A549 (cell line): Measurements from ENCODE around the gene MRPL46. TPM values are rescaled to one million over a fixed set of nuclear protein-coding genes. Genes with fewer than 3 reads are reported as not detected.

Experiments used
- ATAC-seq, 2 experiments: fragments of 200-7000 bp in 1 of 2; fragments of >200 bp in 1 of 2; cut with Nextera tagmentation in 1 of 2; cut with Tn5 transposase in 1 of 2; 3 replicates each; pipeline versions ENCODE4 v1.8.0 to v1.9.1; 2018 to 2020; ENCODE audit warnings: mild to moderate bottlenecking in 1 of 2, moderate library complexity in 1 of 2
- CTCF ChIA-PET: fragments of 300-600 bp; sonication (Branson Sonifier 250); formaldehyde crosslinking; extraction: SDS; loops from one replicate; lab custom pipeline; 2021; ENCODE audit warnings: antibody characterized with exemption, inconsistent platforms; lab: Yijun Ruan, JAX
- POLR2A ChIA-PET: fragments of 350-600 bp; formaldehyde crosslinking; extraction: SDS; loops from one replicate; lab custom pipeline; 2021; ENCODE audit warnings: antibody characterized with exemption, inconsistent platforms; lab: Yijun Ruan, JAX
- DNase-seq, 2 experiments: peaks; one replicate each; pipeline versions ENCODE4 v3.0.0 to v3.0.0-alpha.2; 2011 to 2016; ENCODE audit warnings: low read depth in 1 of 2, low spot score in 1 of 2
- FAIRE-seq: peaks from 2 replicates; lab custom pipeline; 2011; peaks lifted over from hg19 to GRCh38; lab: Jason Lieb, UNC
- H3K27ac ChIP-seq, 2 experiments: fragments of >200 bp; sonication (Bioruptor Twin); formaldehyde crosslinking; 3 replicates each; pipeline ENCODE4 v1.5.1; 2016 to 2017
- H3K4me1 ChIP-seq: fragments of >200 bp; sonication (Bioruptor Twin); formaldehyde crosslinking; 3 replicates; pipeline ENCODE4 v1.6.1; 2016
- H3K4me2 ChIP-seq: fragments of >200 bp; sonication (Bioruptor Twin); formaldehyde crosslinking; 3 replicates; pipeline ENCODE4 v1.6.1; 2016
- H3K4me3 ChIP-seq: fragments of >200 bp; sonication (Bioruptor Twin); formaldehyde crosslinking; 3 replicates; pipeline ENCODE4 v1.5.1; 2016
- H3K9me3 ChIP-seq: fragments of >200 bp; sonication (Bioruptor Twin); formaldehyde crosslinking; 3 replicates; pipeline ENCODE4 v1.6.1; 2016
- BCL3 ChIP-seq: fragments of >200 bp; sonication (Bioruptor Twin); formaldehyde crosslinking; IDR thresholded peaks from 3 replicates; pipeline ENCODE4 v1.6.1; 2016
- BHLHE40 ChIP-seq: IDR thresholded peaks from 2 replicates; pipeline ENCODE4 v1.6.1; 2012; ENCODE audit warnings: low read depth, low read length, inconsistent platforms
- CHD4 ChIP-seq: fragments of 200-600 bp; sonication (generic); IDR thresholded peaks from 2 replicates; pipeline ENCODE4 v1.6.1; 2016; ENCODE audit warnings: antibody characterized with exemption, mild to moderate bottlenecking, borderline replicate concordance
- CTCF ChIP-seq: fragments of >200 bp; sonication (Bioruptor Twin); formaldehyde crosslinking; IDR thresholded peaks from 3 replicates; pipeline ENCODE4 v1.5.1; 2016
- E2F6 ChIP-seq: IDR thresholded peaks from 2 replicates; pipeline ENCODE4 v1.6.1; 2012; ENCODE audit warnings: low read depth, borderline replicate concordance
- ELK1 ChIP-seq: fragments of 150-350 bp; IDR thresholded peaks from 2 replicates; pipeline ENCODE4 v1.6.1; 2014; ENCODE audit warnings: low read depth, mild to moderate bottlenecking, low read length
- FOXS1 ChIP-seq: fragments of 250-450 bp; sonication (Bioruptor Pico); IDR thresholded peaks from 2 replicates; pipeline ENCODE4 v1.5.0; 2020; ENCODE audit warnings: mild to moderate bottlenecking, moderate library complexity
- HMGXB4 ChIP-seq: fragments of 250-450 bp; sonication (Bioruptor Pico); IDR thresholded peaks from 2 replicates; pipeline ENCODE4 v1.5.0; 2021; ENCODE audit warnings: mild to moderate bottlenecking, moderate library complexity, borderline replicate concordance
- MAFK ChIP-seq: fragments of 450-650 bp; IDR thresholded peaks from 2 replicates; pipeline ENCODE4 v1.6.1; 2014; ENCODE audit not compliant: partially characterized antibody
- NPAS2 ChIP-seq: fragments of 250-450 bp; sonication (Bioruptor Pico); IDR thresholded peaks from 2 replicates; pipeline ENCODE4 v1.8.0; 2022; ENCODE audit warnings: mild to moderate bottlenecking, moderate library complexity, borderline replicate concordance
- RAD21 ChIP-seq, 2 experiments: fragments of >200 bp in 1 of 2; sonication (Bioruptor Twin) in 1 of 2; formaldehyde crosslinking in 1 of 2; IDR thresholded peaks in 1 of 2; conservative IDR thresholded peaks in 1 of 2; 2 replicates in 1 of 2; 3 replicates in 1 of 2; pipeline ENCODE4 v1.6.1; 2012 to 2018; ENCODE audit warnings: inconsistent platforms in 1 of 2
- SMC3 ChIP-seq: fragments of >200 bp; sonication (Bioruptor Twin); formaldehyde crosslinking; IDR thresholded peaks from 3 replicates; pipeline ENCODE4 v1.6.1; 2018; ENCODE audit warnings: inconsistent platforms
- ZC3H11A ChIP-seq: fragments of 450-650 bp; IDR thresholded peaks from 2 replicates; pipeline ENCODE4 v1.6.1; 2014; ENCODE audit warnings: antibody characterized with exemption, mild to moderate bottlenecking
- ZFP36 ChIP-seq: fragments of 450-650 bp; IDR thresholded peaks from 2 replicates; pipeline ENCODE4 v1.6.1; 2014; ENCODE audit warnings: borderline replicate concordance; ENCODE audit not compliant: partially characterized antibody
- WGBS: methylation state at CpG from one replicate; pipeline ENCODE4 v1.1.6; 2017; ENCODE audit errors: missing lambda C conversion rate; 5-methylcytosine and 5-hydroxymethylcytosine counted together
- polyA plus RNA-seq, 4 experiments: library from polyadenylated mRNA; depleted of rRNA in 3 of 4; stranded (reverse); fragments of >200 nt; fragmentation: RNase III in 1 of 4; extraction: RNeasy Plus Mini Kit Qiagen cat#74134 plus additional on column Dnase treatment in 1 of 4; gene quantifications; 2 replicates in 3 of 4; 3 replicates in 1 of 4; pipeline ENCODE4 v1.2.3, GENCODE V29; 2011 to 2017

The MRPL46 gene
- polyA plus RNA-seq, 2 of the 4 experiments (the other 2 are of a cell fraction), result 54.9 to 76.1 TPM

GRCh38 chr15:88456733-88457132 lies 10.5 kb downstream of the MRPL46 start:
- Histone ChIP-seq H3K27ac (no peak overlapping the region), H3K9me3 (no peaks in the 10 kb centered on the region), H3K4me3 (no peak overlapping the region), H3K4me2 (no peak overlapping the region), H3K4me1 (peaks cover 10% of the 10 kb centered on the region)
- POLR2A ChIA-PET, result interaction anchor here (3.1 kb wide), 1 partner anchor 10 kb away, joined by 29 read pairs; the partner anchor contains the start of genes MRPL46 and MRPS11
- CTCF ChIA-PET, result interaction anchor here (1.2 to 12.9 kb wide), 6 partner anchors 8 to 207 kb away, joined by 3 to 201 read pairs (median 19); partner anchors contain the start of gene NTRK3
- ATAC-seq (no peak), DNase-seq (no peak), FAIRE-seq (peak; percentile 49)
- TF ChIP-seq E2F6 (no peak), ELK1 (no peak)
- 94% methylated on average over 3 of the region's 3 CpGs for WGBS

- CTCF ChIA-PET, result interaction anchor here (0.6 to 12.9 kb wide), 28 partner anchors 8 to 1831 kb away, joined by 3 to 201 read pairs (median 4); partner anchors contain the start of genes MRPL46, MRPS11 and NTRK3
Measured at GRCh38 chr15:88454867-88455810, 12.0 kb downstream of the MRPL46 start.

GRCh38 chr15:88454236-88454635 lies 13.0 kb downstream of the MRPL46 start:
- DNase-seq (no peak), FAIRE-seq (no peak), ATAC-seq (no peak)
- Histone ChIP-seq H3K4me3 (no peak overlapping the region), H3K4me1 (peaks cover 13% of the 10 kb centered on the region), H3K27ac (peak overlapping the region in 1 of 2 experiments; percentile 61; a peak in 3 of 6 replicates), H3K4me2 (no peak overlapping the region; the same call in 2 of the 3 replicates)
- WGBS, result 81% methylated on average over 1 of the region's 1 CpG
- ChIA-PET POLR2A (interaction anchor here (3.1 kb wide), 1 partner anchor 12 kb away, joined by 29 read pairs; the partner anchor contains the start of genes MRPL46 and MRPS11), CTCF (interaction anchor here (0.6 to 12.9 kb wide), 23 partner anchors 8 to 1830 kb away, joined by 3 to 201 read pairs (median 4); partner anchors contain the start of genes MRPL46, MRPS11 and NTRK3)
- TF ChIP-seq CTCF (no peak), BCL3 (no peak), ZFP36 (no peak), FOXS1 (CRISPR knock-in tag) (no peak), HMGXB4 (CRISPR knock-in tag) (no peak), BHLHE40 (no peak), MAFK (no peak), CHD4 (no peak), ZC3H11A (no peak)
- TF ChIP-seq, all 56 proteins: peak for 0
- no peaks in the 10 kb centered on the region for H3K9me3 ChIP-seq

More at GRCh38 chr15:88454867-88455810, 12.0 kb downstream of the MRPL46 start:
- DNase-seq (peak; percentile 78 to 84), ATAC-seq (peak; percentile 90 to 96), FAIRE-seq (peak; percentile 95)
- Histone ChIP-seq H3K4me2 (peak overlapping the region; percentile 33), H3K4me1 (peaks cover 10% of the 10 kb centered on the region), H3K27ac (peak overlapping the region; percentile 14 to 61; a peak in 3 of 6 replicates), H3K9me3 (no peaks in the 10 kb centered on the region), H3K4me3 (no peak overlapping the region)
- POLR2A ChIA-PET, result interaction anchor here (3.1 kb wide), 1 partner anchor 12 kb away, joined by 29 read pairs; the partner anchor contains the start of genes MRPL46 and MRPS11
- peak; percentile 86 for TF ChIP-seq SMC3
- TF ChIP-seq CTCF, result peak; percentile 83
- peak; percentile 86 to 88 for TF ChIP-seq RAD21 (conservative IDR thresholded peaks at IDR 0.05 in 1 of 2, IDR thresholded peaks at IDR 0.05 in 1 of 2)
- no peak for TF ChIP-seq NPAS2 (CRISPR knock-in tag)
- TF ChIP-seq, all 56 proteins: peak for 3
- WGBS, result 19% methylated on average over 8 of the region's 9 CpGs
